Upper lobe of right lung (tissue), 1 donor: Measurements from ENCODE around the gene PTPRF. TPM values are rescaled to one million over a fixed set of nuclear protein-coding genes. Genes with fewer than 3 reads are reported as not detected.
"Not testable (repeated sequence)": the region's sequence is repeated elsewhere in the genome, so short reads cannot be mapped to it uniquely, and the experiment has no call there.

ENCODE experiments used
- ATAC-seq: fragments of 200-7000 bp; cut with Tn5 transposase; one replicate; pipeline ENCODE4 v1.9.1; 2020; ENCODE audit warnings: mild to moderate bottlenecking, moderate library complexity
- DNase-seq: peaks from one replicate; pipeline ENCODE4 v3.0.0-alpha.2; 2020
- H3K27ac ChIP-seq: fragments of 200-600 bp; one replicate; pipeline ENCODE4 v1.8.0; 2022
- H3K27me3 ChIP-seq: fragments of 200-600 bp; one replicate; pipeline ENCODE4 v1.8.0; 2022; ENCODE audit warnings: mild to moderate bottlenecking
- H3K36me3 ChIP-seq: fragments of 200-600 bp; one replicate; pipeline ENCODE4 v1.8.0; 2022
- H3K4me1 ChIP-seq: fragments of 200-600 bp; one replicate; pipeline ENCODE4 v1.8.0; 2022
- H3K4me3 ChIP-seq: fragments of 200-600 bp; one replicate; pipeline ENCODE4 v1.8.0; 2022; ENCODE audit warnings: mild to moderate bottlenecking
- H3K9me3 ChIP-seq: fragments of 200-600 bp; one replicate; pipeline ENCODE4 v1.8.0; 2022
- CTCF ChIP-seq: fragments of 200-600 bp; IDR thresholded peaks from one replicate; pipeline ENCODE4 v1.8.0; 2022; ENCODE audit warnings: antibody characterized with exemption
- intact Hi-C: fragments of 100-400 bp; cut with DNase I; formaldehyde crosslinking; loops from one replicate; pipeline ENCODE4 v1.11.0; 2022
- total RNA-seq: library from RNA; stranded (reverse); fragmentation: NEBNext Ultra II Directional; extraction: Animal tissue kit (Norgen Biotek cat#: 25700); gene quantifications from one replicate; pipeline ENCODE4 v1.2.1, GENCODE V29; 2021
- donor health status: DM: no; HTN: yes; CAD: no; lungs with severe emphysema.

Gene PTPRF
- total RNA-seq, 1 donor from 2014 or later: 199 TPM

DNA sequence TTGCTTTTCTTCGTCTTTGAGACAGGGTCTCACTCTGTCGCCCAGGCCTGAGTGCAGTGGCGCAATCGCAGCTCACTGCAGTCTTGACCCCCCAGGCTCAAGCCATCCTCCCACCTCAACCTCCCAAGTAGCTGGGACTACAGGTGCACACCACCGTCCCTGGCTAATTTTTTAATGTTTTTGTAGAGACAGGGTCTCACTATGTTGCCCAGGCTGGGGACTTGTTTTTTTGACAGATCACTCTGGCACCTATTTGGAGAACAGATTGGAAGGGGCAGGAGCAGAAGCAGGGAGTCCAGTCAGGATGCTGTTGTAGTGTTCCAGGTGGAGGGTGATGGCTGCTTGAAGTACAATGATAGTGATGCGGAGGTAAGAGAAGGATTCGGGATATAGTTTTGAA, 106.6 kb downstream of the PTPRF start:
- DNase-seq: peak; percentile 31
- H3K27me3 ChIP-seq: no peaks in the 10 kb centered on the region
- no peaks in the 10 kb centered on the region for H3K9me3 ChIP-seq
- intact Hi-C loops: no loop called here
- TF ChIP-seq CTCF: no peak
- H3K4me3 ChIP-seq: no peak overlapping the region
- no peaks in the 10 kb centered on the region for H3K36me3 ChIP-seq
- no peak for ATAC-seq
- H3K27ac ChIP-seq: no peak overlapping the region
- no peaks in the 10 kb centered on the region for H3K4me1 ChIP-seq

GRCh38 chr1:43638381-43638780, 107.7 kb downstream of the PTPRF start:
- ATAC-seq, H3K27ac ChIP-seq, H3K4me1 ChIP-seq, H3K36me3 ChIP-seq, H3K9me3 ChIP-seq, intact Hi-C loops, H3K4me3 ChIP-seq, H3K27me3 ChIP-seq, DNase-seq: not testable (repeated sequence)

- H3K9me3 ChIP-seq: no peaks in the 10 kb centered on the region
- H3K27ac ChIP-seq: no peak overlapping the region
- no peaks in the 10 kb centered on the region for H3K4me1 ChIP-seq
- H3K4me3 ChIP-seq: no peak overlapping the region
- no peaks in the 10 kb centered on the region for H3K36me3 ChIP-seq
- no peak for DNase-seq
- ATAC-seq: no peak
- H3K27me3 ChIP-seq: no peaks in the 10 kb centered on the region
- TF ChIP-seq CTCF: no peak
- intact Hi-C loops: no loop called here
These were observed 109.5 kb downstream of the PTPRF start for GRCh38 chr1:43639976-43640794.

- no peak overlapping the region for H3K4me3 ChIP-seq
- DNase-seq (no peak), ATAC-seq (no peak)
- H3K4me1 ChIP-seq: no peaks in the 10 kb centered on the region
- H3K27me3 ChIP-seq: no peaks in the 10 kb centered on the region
- TF ChIP-seq CTCF: no peak
- H3K27ac ChIP-seq: no peak overlapping the region
- no peaks in the 10 kb centered on the region for H3K36me3 ChIP-seq
- intact Hi-C loops: no loop called here
- no peaks in the 10 kb centered on the region for H3K9me3 ChIP-seq
These were observed 113.9 kb downstream of the PTPRF start for GRCh38 chr1:43644558-43644957.

DNA sequence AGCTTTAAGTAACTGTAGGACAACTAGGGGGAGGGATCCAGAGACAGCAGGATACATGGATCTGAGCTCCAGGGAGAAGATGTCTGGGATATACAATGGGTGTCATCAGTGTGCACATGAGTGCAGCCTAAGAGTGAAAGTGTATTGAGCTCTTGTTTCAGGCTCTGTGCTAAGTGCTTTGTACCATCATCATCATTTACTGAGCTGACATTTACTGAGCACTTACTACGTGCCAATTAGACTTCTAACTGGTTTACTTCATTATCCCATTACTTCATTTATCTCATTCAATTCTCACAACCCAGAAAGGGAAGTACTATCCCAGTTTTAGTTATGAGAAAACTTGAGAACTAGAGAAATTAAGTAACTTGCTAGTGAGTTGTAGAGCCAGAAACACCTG, 114.8 kb downstream of the PTPRF start:
- intact Hi-C loops: no loop called here
- TF ChIP-seq CTCF: no peak
- ATAC-seq (no peak), DNase-seq (no peak)
- H3K27ac ChIP-seq: no peak overlapping the region
- H3K4me3 ChIP-seq: no peak overlapping the region
- H3K4me1 ChIP-seq: no peaks in the 10 kb centered on the region
- no peaks in the 10 kb centered on the region for H3K27me3 ChIP-seq
- no peaks in the 10 kb centered on the region for H3K36me3 ChIP-seq
- no peaks in the 10 kb centered on the region for H3K9me3 ChIP-seq

DNA sequence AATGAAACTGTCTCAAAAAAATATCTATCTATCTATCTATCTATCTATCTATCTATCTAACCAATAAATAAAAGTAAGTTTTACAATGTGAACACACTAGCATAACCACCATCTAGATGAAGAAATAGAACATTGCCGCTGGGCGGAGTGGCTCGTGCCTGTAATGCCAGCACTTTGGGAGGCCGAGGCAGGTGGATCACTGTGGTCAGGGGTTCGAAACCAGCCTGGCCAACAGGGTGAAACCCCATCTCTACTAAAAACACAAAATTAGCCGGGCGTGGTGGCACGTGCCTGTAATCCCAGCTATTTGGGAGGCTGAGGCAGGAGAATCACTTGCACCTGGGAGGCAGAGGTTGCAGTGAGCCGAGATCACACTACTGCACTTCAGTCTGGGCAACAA, 116.6 kb downstream of the PTPRF start:
- peaks cover 15% of the 10 kb centered on the region for H3K4me1 ChIP-seq
- DNase-seq, H3K4me3 ChIP-seq, H3K9me3 ChIP-seq, H3K27me3 ChIP-seq, H3K36me3 ChIP-seq, H3K27ac ChIP-seq, intact Hi-C loops, ATAC-seq: not testable (repeated sequence)
